HG03469 (cell line): ENCODE data around the gene SPNS1.
"Not testable (repeated sequence)": the region's sequence is repeated elsewhere in the genome, so short reads cannot be mapped to it uniquely, and the experiment has no call there.

ENCODE experiments used
- ATAC-seq: cut with Tn5 transposase; IDR thresholded peaks from one replicate; pipeline ENCODE4 v1.9.1; 2021; ENCODE audit warnings: mild to moderate bottlenecking, moderate library complexity, moderate number of reproducible peaks; ENCODE audit not compliant: unreplicated experiment

The SPNS1 gene

DNA sequence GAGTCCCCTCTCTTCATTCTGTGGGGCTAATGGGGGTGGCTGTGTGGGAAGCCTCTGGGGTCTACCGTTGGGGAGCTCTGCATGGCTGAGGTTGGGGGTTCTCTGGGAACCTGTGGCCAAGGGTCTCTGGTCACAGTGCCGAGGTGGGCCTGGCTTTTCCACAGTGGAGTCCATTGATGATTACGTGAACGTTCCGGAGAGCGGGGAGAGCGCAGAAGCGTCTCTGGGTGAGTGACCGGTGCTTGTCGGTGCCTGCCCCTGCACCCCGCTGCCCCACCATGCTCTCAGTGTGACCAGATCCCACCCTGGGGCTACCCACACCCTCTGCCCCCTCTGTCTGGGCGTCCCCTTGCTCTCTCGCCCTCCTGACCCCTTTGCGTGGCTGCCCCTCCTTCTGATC lies 14.8 kb downstream of the SPNS1 start:
- no peak for ATAC-seq

DNA sequence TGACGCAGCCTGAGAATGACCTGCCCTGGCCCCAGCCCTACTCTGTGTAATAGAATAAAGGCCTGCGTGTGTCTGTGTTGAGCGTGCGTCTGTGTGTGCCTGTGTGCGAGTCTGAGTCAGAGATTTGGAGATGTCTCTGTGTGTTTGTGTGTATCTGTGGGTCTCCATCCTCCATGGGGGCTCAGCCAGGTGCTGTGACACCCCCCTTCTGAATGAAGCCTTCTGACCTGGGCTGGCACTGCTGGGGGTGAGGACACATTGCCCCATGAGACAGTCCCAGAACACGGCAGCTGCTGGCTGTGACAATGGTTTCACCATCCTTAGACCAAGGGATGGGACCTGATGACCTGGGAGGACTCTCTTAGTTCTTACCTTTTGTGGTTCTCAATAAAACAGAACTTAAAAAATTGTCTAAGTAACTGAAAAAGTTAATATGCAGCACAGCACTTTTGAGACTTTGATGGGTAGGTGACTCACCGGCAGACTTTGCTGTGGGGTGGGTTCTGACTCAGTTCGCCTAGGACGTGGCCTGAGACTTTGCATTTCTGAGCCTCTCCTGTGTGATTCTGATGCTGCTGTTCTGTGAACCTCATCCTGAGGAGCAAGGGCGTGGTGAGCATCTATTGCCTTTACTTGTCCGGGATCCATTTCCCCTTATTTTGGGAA lies 15.9 kb downstream of the SPNS1 start:
- no peak for ATAC-seq

DNA sequence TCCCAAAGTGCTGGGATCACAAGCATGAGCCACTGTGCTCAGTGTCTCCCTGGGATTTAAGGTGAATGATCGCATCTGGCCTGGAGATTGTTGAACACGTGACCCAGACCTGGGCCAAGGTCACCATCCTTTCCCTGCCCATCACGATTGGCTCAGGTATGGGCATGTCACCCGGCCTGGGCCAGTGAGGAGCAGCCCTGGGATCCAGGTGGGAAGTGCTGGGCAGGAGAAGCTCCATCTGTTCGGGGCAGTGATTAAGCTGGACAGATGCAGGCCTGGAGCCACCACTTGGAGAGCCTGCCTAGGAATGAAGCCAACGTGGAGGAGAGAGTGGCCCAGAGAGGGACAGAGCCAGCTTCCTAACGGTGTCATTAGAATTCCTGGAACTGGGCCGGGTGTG lies 17.1 kb downstream of the SPNS1 start:
- no peak for ATAC-seq

DNA sequence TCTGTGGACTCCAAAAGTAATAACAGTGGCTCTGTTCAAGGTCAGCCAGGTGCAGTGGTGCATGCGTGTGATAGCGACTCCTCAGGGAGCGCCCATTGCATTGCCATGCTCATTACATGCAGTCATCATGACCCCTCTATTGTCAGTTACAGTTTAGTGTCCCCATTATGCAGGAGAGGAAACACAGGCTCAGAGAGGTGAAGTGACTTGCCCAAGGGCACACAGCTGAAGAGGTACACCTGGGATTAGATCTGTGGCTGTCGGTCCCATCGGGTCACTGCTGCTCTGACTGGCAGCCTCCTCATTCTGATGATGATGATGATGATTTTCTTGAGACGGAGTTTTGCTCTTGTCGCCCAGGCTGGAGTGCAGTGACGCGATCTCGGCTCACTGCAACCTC lies 17.9 kb downstream of the SPNS1 start:
- no peak for ATAC-seq

DNA sequence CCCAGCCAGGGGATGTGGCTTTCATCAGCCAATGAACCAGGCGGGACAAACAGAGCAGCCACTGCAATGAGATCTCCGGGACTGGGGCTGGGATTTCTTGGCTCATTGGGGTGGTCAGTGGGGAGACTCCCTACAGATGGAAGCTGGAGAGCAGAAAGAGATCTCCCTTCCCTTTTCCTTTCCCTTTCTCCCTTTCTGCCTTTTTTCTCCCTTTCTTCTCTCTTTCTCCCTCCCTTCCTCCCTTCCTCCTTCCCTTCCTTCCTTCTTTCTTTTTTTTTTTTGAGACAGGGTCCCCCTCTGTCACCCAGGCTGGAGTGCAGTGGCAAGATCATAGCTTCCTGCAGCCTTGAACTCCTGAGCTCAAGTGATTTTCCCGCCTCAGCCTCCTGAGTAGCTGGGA lies 24.3 kb downstream of the SPNS1 start:
- no peak for ATAC-seq

DNA sequence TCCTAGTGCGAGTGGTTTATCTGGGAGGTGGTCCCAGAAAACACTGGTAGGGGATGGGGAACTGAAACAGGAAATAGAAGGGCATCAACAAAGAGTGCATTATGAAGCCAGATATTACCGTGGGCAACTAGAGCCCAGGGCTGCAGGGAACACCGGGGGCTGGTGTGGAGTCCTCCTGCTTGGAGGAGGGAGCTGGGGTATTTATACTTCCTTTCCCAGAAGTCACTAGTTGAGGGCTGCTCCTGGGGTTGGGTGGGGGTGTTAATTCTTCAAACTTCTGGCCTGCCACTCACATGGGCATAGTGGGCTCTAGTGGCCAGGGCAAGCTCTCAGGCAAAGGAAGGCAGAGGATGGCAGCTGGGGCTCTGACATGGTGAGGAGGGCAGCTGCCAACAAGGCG lies 25.0 kb downstream of the SPNS1 start:
- no peak for ATAC-seq

DNA sequence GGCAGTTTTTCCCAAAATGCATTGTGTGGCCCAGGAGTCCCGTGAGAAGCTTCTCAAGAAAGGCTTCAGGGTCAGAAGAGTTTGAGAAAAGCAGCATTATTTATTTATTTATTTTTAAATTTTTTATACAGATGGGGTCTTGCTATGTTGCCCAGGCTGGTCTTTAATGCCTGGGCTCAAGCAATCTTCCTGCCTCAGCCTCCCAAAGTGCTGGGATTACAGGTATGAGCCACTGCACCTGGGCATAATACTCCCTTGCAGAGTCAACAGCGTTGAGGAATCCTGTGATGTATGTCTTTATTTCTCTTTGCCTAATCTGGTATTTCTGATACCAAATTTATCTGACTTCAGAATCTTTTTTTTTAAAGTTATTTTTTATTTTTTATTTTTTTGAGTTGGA lies 25.4 kb downstream of the SPNS1 start:
- no peak for ATAC-seq

DNA sequence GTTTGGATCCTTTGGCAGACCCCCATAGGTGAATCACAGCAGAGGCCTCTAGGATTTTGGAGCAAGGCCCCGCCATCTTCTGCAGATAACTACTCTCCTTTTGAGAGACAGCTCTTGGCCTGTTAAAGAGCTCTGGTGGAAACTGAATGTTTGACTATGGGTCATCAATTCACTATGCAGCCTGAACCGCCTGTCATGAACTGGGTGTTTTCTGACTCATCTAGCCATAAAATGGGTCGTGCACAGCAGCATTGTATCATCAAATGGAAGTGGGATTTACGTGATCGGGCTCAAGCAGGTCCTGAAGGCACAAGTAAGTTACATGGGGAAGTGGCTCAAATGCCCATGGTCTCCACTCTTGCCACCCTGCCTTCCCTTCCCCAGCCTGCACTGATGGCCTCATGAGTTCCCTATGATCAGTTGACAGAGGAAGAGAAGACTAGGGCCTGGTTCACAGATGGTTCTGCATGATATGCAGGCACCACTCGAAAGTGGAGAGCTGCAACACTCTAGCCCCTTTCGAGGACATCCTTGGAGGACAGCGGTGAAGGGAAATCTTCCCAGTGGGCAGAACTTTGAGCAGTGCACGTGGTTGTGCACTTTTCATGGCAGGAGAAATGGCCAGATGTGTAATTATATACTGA lies 30.0 kb downstream of the SPNS1 start:
- ATAC-seq: not testable (repeated sequence)

DNA sequence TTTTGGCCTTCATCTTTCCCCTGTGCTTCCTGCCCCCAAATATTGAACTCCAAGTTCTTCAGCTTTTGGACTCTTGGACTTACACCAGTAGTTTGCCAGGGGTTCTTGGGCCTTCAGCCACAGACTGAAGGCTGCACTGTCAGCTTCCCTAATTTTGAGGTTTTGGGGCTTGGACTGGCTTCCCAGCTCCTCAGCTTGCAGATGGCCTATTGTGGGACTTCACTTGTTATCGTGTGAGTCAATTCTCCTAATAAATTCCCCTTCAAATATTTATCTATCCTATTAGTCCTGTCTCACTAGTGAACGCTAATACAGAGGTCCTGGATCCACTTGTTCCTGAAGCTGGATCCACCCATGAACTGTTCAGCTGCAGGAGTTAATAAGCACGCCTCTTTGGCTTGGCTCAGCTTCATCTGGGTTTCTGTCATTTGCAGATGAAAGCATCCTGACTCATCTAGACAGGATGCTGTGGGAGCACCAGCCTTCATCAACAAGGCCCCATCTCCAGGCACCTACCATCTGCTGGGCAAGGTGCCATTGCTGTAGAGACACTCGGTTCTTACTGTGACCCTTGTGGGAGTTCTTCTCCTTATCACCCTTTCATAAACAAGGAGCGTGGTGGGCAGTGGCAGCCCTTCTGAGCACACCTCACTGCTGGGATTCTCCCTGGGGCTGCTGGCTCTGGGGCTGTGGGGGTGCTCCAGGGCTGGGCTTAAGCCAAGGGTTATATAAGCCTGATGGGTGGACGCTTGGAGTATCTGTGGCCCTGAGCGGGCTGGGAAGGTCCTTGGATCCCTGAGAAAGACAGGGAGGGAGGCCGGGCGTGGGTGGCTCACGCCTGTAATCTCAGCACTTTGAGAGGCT lies 33.4 kb downstream of the SPNS1 start:
- no peak for ATAC-seq

DNA sequence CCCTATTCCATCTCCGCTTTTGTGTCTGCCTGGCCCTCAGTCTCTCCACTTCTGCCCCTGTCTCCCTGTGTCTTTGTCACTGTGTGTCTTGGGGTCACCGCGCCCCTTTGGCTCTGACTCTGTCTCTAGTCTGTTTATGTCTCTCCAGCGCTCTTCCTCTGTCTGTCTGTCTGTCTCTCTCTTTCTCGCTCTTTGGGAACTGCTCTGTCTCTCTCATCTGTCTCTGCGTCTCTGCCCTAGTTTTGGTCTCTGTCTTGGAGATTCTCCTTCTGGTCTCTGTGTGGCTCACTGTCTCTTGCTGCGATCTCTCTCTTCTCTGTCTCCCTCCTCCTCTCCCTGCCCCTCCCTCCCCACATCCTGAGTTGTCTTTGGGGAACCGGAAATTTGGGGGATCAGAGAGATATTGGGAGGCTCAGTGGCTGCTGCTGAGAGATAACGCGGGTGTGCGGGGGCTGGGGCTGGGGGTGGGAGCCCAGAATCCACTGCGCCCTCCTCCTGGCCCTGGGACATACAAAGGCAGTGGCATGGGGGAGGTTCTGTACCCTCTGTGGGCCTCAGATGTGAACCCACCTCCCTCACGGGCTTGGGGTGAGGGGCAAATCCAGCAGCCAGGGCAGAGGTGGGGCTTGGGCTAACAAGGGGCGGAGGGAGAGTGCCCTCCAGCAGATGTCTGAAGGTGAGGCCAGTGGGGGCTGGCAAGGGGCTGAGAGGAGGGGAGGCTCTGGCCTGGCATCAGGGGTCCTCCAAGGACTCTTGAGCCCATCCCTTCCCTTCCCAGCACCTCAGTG lies 34.7 kb downstream of the SPNS1 start:
- no peak for ATAC-seq

DNA sequence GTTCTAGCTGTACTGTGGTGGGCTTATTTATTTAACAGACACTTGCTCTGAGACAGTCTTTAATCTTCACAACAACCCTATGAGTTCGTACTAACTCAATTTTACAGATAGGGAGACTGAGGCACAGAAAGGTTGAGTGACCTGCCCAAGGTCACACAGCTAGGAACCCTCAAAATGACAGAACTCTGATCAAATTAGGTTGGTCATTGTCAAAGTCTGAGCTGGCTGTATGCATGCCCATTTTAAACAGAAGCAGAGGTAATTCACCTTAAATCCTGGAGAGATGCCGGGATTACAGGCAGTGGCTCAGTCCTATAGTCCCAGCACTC lies 35.2 kb downstream of the SPNS1 start:
- ATAC-seq: no peak

DNA sequence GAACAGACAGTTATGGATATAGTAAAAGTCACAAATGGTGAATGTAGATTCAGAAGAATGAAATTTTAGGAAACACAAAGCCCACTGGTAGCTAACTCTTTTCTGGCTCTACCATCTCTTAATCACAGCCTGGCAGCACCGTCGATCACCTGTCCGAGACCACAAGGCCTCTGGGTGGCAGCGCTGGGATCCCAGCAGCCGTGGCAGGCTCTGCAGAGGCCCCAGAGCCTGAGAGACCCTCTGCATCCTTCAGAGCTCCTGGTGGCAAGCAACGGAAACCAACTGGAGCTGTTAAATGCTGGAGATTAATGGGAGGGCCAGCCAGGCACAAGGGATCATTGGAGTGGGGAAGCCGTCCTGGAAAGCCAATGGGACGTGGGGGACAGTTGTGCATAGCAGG lies 36.5 kb downstream of the SPNS1 start:
- ATAC-seq: no peak

DNA sequence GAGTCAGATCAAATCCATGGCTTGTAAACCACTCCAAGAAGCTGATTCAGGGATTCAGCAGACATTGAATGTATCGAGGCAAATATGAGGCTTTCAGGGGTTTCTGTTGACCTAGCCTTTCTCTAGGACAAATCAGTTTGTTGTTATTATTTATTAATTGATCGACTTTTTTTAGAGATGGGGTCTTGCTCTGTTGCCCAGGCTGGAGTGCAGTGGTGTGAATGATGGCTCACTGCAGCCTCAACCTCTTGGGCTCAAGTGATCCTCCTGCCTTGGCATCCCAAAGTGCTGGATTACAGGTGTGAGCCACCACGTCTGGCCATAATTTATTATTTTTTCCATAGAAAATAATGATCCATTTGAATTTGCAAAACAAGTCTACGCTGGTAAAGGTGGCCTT lies 37.3 kb downstream of the SPNS1 start:
- no peak for ATAC-seq

DNA sequence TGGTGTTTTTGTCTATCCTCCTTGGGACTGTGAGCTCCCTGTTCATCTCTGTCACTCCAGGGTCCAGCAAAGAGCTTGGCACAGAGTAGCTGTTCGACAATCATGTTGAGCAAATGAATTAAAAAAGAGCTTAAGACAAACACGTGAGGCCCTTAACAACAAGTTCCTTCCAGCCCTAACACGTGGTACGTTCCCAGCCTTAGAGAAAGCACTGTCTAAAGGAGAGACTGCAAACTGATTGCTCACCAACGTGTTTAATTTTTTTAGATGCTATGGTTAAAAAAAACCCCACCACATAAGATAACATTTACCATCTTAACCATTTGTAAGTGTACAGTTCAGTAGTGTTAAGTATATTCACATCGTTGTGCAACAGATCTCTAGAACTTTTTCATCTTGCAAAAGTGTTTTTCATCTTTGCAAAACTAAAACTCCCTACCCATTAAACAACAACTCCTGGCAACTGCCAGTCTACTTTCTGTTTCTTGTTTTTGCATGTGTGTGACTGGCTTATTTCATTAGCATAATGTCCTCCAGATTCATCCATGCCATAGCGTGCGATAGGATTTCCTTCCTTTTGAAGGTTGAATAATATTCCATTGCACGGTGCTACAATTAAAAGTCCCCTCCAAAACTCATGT lies 38.5 kb downstream of the SPNS1 start:
- no peak for ATAC-seq

DNA sequence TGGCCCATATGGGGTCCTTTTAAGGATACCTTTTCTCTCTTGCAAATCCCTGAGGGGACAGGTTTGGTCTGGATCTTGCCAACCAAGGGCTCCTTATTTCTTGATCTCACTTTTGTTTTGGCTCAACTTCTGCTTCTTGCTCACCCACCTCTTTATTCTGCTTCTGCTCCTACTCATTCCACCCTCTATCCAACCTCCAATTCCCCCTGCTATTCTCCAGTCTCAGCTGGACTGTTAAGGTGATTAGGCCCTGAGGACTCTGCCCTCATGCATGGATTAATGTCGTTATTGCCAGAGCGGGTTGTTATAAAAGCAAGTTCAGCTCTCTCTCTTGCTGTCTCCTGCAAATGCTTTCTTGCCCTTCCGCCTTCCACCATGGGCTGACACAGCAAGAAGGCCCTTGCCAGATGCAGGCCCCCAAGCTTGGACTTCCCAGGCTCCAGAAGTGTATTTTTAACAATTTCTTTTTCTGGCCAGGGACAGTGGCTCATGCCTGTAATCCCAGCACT lies 40.0 kb downstream of the SPNS1 start:
- no peak for ATAC-seq

DNA sequence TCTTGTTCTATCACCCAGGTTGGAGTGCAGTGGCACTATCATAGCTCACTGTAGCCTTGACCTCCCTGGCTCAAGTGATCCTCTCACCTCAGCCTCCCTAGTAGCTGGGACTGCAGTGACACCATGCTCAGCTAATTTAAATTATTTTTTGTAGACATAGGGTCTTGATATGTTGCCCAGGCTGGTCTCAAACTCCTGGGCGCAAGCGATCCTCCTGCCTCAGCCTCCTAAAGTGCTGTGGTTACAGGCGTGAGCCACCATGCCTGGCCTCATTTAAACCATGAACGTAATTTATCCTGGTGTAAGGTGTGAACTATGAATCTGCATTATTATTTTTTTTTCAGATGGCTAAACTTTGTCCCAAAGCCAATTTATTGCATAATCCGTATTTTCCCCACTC lies 47.6 kb downstream of the SPNS1 start:
- ATAC-seq: no peak

DNA sequence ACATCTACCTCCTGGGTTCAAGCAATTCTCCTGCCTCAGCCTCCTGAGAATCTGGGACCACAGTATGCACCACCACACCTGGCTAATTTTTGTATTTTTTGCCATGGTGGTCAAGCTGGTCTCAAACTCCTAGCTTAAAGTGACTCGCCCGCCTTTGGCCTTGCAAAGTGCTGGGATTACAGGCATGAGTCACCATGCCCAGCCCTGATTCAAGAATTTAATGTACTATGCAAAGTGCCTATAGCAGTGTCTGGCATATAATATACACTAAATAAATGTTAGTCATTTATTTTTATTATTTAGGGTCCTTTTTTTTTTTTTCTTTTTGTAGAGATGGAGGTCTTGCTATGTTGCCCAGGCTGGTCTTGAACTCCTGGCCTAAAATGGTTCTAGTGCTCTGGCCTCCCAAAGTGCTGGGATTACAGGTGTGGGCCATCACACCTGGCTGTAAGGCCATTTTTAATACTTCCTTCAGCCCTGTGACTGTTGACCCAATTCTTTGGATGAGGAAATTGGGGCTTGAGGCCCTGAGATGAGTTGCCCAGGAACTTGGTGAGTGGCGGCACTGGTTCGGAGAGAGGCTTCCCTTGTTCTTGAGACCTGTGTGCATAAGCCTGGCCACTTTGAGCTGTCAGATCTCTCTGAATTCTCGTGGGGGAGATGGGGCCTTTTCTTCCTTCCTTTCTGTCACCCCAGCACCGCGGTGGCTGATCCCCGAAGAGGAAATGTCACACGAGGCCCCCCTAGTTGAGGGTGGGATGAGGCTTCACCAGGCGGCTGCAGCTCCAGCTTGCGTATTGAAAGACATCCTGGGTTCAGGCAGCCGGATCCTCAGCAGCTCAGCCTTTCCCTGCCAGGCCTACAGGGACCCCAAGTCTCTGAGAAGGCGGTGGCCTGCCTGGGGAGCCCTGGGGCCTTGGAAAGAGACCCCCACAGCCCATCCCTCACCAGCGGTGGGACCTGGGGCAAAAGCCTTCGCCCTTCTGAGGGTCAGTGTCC lies 49.0 kb downstream of the SPNS1 start:
- ATAC-seq: no peak

DNA sequence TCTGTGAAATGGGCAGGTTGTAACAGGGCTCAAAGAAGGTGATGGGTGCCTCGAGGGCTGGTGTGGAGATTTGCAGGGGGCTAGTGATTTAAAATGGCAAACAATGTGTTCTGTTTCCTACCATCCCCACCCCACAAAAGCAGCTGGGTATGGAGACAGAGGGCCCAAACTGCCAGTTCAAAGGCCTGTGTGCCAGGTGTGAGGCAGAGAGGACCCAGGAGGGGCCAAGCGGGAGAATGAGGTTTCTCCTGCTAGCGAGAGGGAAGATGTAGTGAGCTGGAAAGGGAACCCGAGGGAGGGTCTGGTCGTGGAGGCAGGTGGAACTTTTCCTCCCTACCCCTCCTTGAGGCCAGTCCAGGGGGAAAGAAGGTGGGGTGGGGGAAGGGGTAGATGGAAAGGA lies 49.7 kb downstream of the SPNS1 start:
- no peak for ATAC-seq

DNA sequence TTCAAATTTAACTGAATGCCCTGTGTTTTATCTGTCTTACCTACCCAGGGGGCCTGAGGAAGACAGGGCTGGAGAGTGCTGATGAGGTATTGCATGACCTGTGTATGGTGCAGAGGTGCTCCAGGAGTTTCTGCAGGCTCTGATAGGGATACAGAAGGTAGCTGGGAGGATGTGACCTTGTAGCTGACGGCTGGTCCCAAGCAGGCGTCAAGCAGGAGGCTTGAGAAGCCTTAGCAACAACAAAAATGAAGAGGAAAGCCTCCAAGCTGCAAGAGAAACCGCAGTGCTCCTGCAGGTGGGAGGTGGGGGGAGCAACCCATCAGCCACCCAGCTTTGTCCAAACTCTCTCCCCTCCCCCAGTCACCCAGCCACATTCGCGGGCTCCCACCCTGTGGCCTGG lies 50.6 kb downstream of the SPNS1 start:
- no peak for ATAC-seq
